A549 treated with GW870086 at 1 μM for 4 hours (cell line): ENCODE data around the gene APLP2. TPM values are rescaled to one million over a fixed set of nuclear protein-coding genes. Genes with fewer than 3 reads are reported as not detected.

Experiments used
- total RNA-seq: library from RNA; stranded (reverse); fragments of 200-300 nt; extraction: Qiagen RNA extraction; gene quantifications from 5 replicates; pipeline ENCODE4 v1.2.3, GENCODE V29; 2022; ENCODE audit warnings: low read depth

Gene APLP2
- total RNA-seq = 154 to 190 TPM (median 179 TPM) in 5 replicates

GRCh38 chr11:130069659-130070108, at the start of gene APLP2:
Gene APLP2, plus strand, starts transcription at chr11:130069894. Its CDS starts 84 bp downstream, at chr11:130069978.

GRCh38 chr11:130159657-130160497, 90.2 kb downstream of the APLP2 start, which contains the start of gene ST14:
Gene ST14, plus strand, starts transcription at chr11:130159782. Its CDS starts 198 bp downstream, at chr11:130159980.

Other genes with a start within 250 kb of the APLP2 start
- 10.2 to 14.1 TPM (median 13.1 TPM) in 5 replicates for gene NFRKB, start 174.3 kb upstream of the APLP2 start, total RNA-seq
- 1.3 to 2.4 TPM (median 1.6 TPM) in 5 replicates for gene PRDM10, start 67.1 kb upstream of the APLP2 start, total RNA-seq
- 0.09 to 0.30 TPM (median 0.14 TPM) in 5 replicates for gene ST14, start 89.9 kb downstream of the APLP2 start, total RNA-seq
- 4.6 to 7.6 TPM (median 6.8 TPM) in 5 replicates for gene ZBTB44, start 245.0 kb downstream of the APLP2 start, total RNA-seq